VCaP (cell line): ENCODE data around the gene PAQR6.

ENCODE experiments used
- H3K27ac ChIP-seq: fragments of 450-650 bp; 2 replicates; pipeline ENCODE4 v1.5.1; 2017
- CTCF ChIP-seq: fragments of 450-650 bp; conservative IDR thresholded peaks from 2 replicates; pipeline ENCODE4 v1.5.1; 2017; ENCODE audit warnings: mild to moderate bottlenecking, moderate library complexity

Gene PAQR6

DNA sequence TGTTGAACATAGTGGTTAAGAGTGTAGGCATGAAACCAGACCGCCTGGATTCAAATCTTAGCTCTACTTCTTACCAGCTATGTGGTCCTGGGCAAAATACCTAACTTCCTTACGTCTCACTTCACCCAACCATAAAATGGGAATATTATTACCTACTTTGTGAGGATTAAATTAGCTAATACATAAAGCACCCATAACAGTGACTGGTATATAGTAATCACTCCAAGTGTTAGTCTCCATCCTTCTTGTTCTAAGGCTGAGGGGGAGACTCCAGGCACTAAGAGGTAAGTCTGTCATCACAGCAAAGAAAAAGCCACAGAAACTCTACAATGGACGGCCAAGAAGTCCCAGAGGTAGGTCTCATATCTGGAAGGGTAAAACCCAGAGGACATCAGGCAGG lies 32.0 kb upstream of the PAQR6 start:
- TF ChIP-seq CTCF: no peak
- H3K27ac ChIP-seq: no peak overlapping the region

DNA sequence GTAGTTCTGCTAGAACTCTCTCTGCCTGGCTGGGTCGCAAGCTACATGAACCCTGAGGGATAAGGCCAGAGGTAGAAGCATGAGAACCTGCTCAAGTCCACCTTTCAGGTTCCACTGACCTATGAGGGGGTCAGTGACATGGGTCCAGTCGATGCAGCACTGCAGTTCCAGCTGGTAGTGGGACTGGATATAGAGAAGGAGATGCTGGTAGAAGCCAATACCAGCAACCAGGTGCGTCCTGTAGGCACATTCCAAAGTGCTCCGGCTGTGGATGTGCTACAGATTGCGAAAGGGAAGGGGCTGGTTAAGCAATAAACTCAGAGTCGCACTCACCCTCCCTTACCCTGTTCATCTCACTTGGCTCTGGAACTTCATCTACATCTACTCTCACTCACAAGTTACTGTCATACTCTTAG lies 29.1 kb upstream of the PAQR6 start:
- no peak for TF ChIP-seq CTCF
- H3K27ac ChIP-seq: no peak overlapping the region

DNA sequence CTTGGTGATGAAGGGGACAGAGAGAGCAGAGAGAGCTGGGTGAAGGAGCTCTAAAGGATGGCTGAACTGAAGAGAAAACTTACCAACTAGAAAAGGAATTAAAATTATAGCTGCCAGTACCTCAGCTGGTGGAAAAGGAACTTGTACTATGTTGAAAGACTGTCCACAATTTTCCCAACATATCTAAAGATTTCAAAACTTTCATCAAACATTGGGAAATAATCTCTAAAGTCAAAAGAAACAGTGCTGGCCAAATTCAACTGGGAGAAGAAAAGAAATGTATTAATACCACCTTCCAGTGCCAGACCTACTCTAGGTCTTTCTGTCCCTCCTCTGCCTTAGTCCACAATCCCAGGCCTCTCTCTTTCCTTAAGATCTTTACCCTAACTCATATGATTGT lies 28.7 kb upstream of the PAQR6 start:
- no peak overlapping the region for H3K27ac ChIP-seq
- TF ChIP-seq CTCF: no peak

- TF ChIP-seq CTCF: no peak
- no peak overlapping the region for H3K27ac ChIP-seq
These were observed 22.5 kb upstream of the PAQR6 start for GRCh38 chr1:156270314-156270713.

GRCh38 chr1:156268336-156268735 lies 20.5 kb upstream of the PAQR6 start:
- TF ChIP-seq CTCF: no peak
- H3K27ac ChIP-seq: no peak overlapping the region

GRCh38 chr1:156266051-156266450 lies 18.2 kb upstream of the PAQR6 start:
- no peak for TF ChIP-seq CTCF
- H3K27ac ChIP-seq: no peak overlapping the region

GRCh38 chr1:156263288-156263655 lies 15.4 kb upstream of the PAQR6 start:
- TF ChIP-seq CTCF: no peak
- H3K27ac ChIP-seq: no peak overlapping the region
